Measurements from ENCODE around the gene MYOF. TPM values are rescaled to one million over a fixed set of nuclear protein-coding genes. Genes with fewer than 3 reads are reported as not detected.
"Not testable (repeated sequence)": the region's sequence is repeated elsewhere in the genome, so short reads cannot be mapped to it uniquely, and the experiment has no call there.

The MYOF gene
- total RNA-seq, 1 donor from 2014 or later: 2.6 TPM

GRCh38 chr10:93461109-93461806 is 20.9 kb downstream of the MYOF start:
- intact Hi-C loops (cut with micrococcal nuclease): no loop called here

- intact Hi-C loops (cut with micrococcal nuclease): no loop called here
Measured at GRCh38 chr10:93459466-93459865, 22.7 kb downstream of the MYOF start.

GRCh38 chr10:93458821-93459257 is 23.3 kb downstream of the MYOF start:
- intact Hi-C loops (cut with micrococcal nuclease): no loop called here

- intact Hi-C loops (cut with micrococcal nuclease): no loop called here
Measured at GRCh38 chr10:93457511-93457910, 24.6 kb downstream of the MYOF start.

GRCh38 chr10:93456480-93456879 is 25.7 kb downstream of the MYOF start:
- intact Hi-C loops (cut with micrococcal nuclease): no loop called here

GRCh38 chr10:93454736-93455135 is 27.4 kb downstream of the MYOF start:
- intact Hi-C loops (cut with micrococcal nuclease): no loop called here

- intact Hi-C loops (cut with micrococcal nuclease): no loop called here
Measured at GRCh38 chr10:93454146-93454545, 28.0 kb downstream of the MYOF start.

GRCh38 chr10:93452143-93452542 is 30.0 kb downstream of the MYOF start:
- intact Hi-C loops (cut with micrococcal nuclease): no loop called here

GRCh38 chr10:93451244-93451947 is 30.7 kb downstream of the MYOF start:
- intact Hi-C loops (cut with micrococcal nuclease): no loop called here

- intact Hi-C loops (cut with micrococcal nuclease): no loop called here
Measured at GRCh38 chr10:93447970-93448369, 34.2 kb downstream of the MYOF start.

GRCh38 chr10:93447019-93447418 is 35.1 kb downstream of the MYOF start:
- intact Hi-C loops (cut with micrococcal nuclease): no loop called here

GRCh38 chr10:93445978-93446720 is 36.0 kb downstream of the MYOF start:
- intact Hi-C loops (cut with micrococcal nuclease): no loop called here

- intact Hi-C loops (cut with micrococcal nuclease): no loop called here
Measured at GRCh38 chr10:93445097-93445960, 36.8 kb downstream of the MYOF start.

GRCh38 chr10:93443481-93443880 is 38.7 kb downstream of the MYOF start:
- intact Hi-C loops (cut with micrococcal nuclease): no loop called here

GRCh38 chr10:93442721-93443120 is 39.4 kb downstream of the MYOF start:
- intact Hi-C loops (cut with micrococcal nuclease): not testable (repeated sequence)

GRCh38 chr10:93440591-93441091 is 41.5 kb downstream of the MYOF start:
- intact Hi-C loops (cut with micrococcal nuclease): no loop called here

GRCh38 chr10:93438613-93439253 is 43.4 kb downstream of the MYOF start:
- intact Hi-C loops (cut with micrococcal nuclease): no loop called here

- intact Hi-C loops (cut with micrococcal nuclease): no loop called here
Measured at GRCh38 chr10:93437946-93438612, 44.1 kb downstream of the MYOF start.

GRCh38 chr10:93437086-93437945 is 44.8 kb downstream of the MYOF start:
- intact Hi-C loops (cut with micrococcal nuclease): no loop called here

All from T-helper 2 cell treated with Interferon-gamma antibody and Interleukin-4, amounts not matched to agents 100 ng/mL and 5 ng/mL, for 36 hours (primary cell).